ENCODE results near the gene CAPZA1. TPM values are rescaled to one million over a fixed set of nuclear protein-coding genes. Genes with fewer than 3 reads are reported as not detected.

CAPZA1 gene
- total and polyA plus RNA-seq, 7 donors: 14.8 to 73.3 (median 35.0) TPM

- DNase-seq (peak; percentile 40 to 74), ATAC-seq (peak in 3 of 4 donors; percentile 21 to 47 (median 40))
- 19 to 26% (median 20%) methylated on average over 14 of the region's 14 CpGs for WGBS, 3 donors
- intact Hi-C loops (cut with DNase I): loop anchor here (2.0 to 10.0 kb wide), 3 partner anchors 241 to 359 kb away; partner anchors contain the start of genes LRIG2 (in 1 of the 2) and SLC16A1 (in 1 of the 2)
- Histone ChIP-seq H3K27ac (peak overlapping the region; percentile 80), H3K36me3 (ENCODE audit: insufficient read depth in 1 of 2, low read depth in 1 of 2) (peaks cover 0 to 12% of the 10 kb centered on the region in 2 donors), H3K27me3 (ENCODE audit: insufficient read depth in 3 of 3, low read length in 2 of 3) (no peaks in the 10 kb centered on the region), H3K4me3 (peak overlapping the region; percentile 92), H3K4me1 (peaks cover 18% of the 10 kb centered on the region), H3K9me3 (no peaks in the 10 kb centered on the region)
- TF ChIP-seq CTCF (IDR thresholded peaks at IDR 0.05): no peak
These were observed 94.1 kb downstream of the CAPZA1 start for GRCh38 chr1:112713466-112714312.

- Histone ChIP-seq H3K4me3 (peak overlapping the region; percentile 92), H3K27ac (peak overlapping the region; percentile 80), H3K27me3 (ENCODE audit: insufficient read depth in 3 of 3, low read length in 2 of 3) (no peaks in the 10 kb centered on the region), H3K36me3 (ENCODE audit: insufficient read depth in 1 of 2, low read depth in 1 of 2) (peaks cover 0 to 12% of the 10 kb centered on the region in 2 donors), H3K9me3 (no peaks in the 10 kb centered on the region), H3K4me1 (peaks cover 18% of the 10 kb centered on the region)
- intact Hi-C loops (cut with DNase I): loop anchor here (2.0 to 10.0 kb wide), 5 partner anchors 240 to 963 kb away; partner anchors contain the start of genes LRIG2 (in 1 of the 2) and SLC16A1 (in 1 of the 2)
- WGBS, 3 donors: 0 to 1% (median 1%) methylated on average over 69 to 86 of the region's 86 CpGs
- TF ChIP-seq CTCF (IDR thresholded peaks at IDR 0.05): no peak
- ATAC-seq (peak in 3 of 4 donors; percentile 19 to 51 (median 48)), DNase-seq (peak; percentile 47 to 72)
These were observed 95.0 kb downstream of the CAPZA1 start for GRCh38 chr1:112714313-112715263.

- H3K27ac ChIP-seq: peak within 1 kb of the TSS; percentile 80
- no peaks in the 10 kb centered on the region for H3K27me3 ChIP-seq (ENCODE audit: insufficient read depth in 3 of 3, low read length in 2 of 3)
- no peaks in the 10 kb centered on the region for H3K9me3 ChIP-seq
- intact Hi-C loops (cut with DNase I): loop anchor here (2.0 to 10.0 kb wide), 5 partner anchors 239 to 962 kb away; partner anchors contain the start of genes LRIG2 (in 1 of the 2) and SLC16A1 (in 1 of the 2)
- peak; percentile 99 for DNase-seq
- H3K36me3 ChIP-seq (ENCODE audit: insufficient read depth in 1 of 2, low read depth in 1 of 2): peaks cover 0 to 4% of the 10 kb centered on the region in 2 donors
- H3K4me1 ChIP-seq: peaks cover 18% of the 10 kb centered on the region
- H3K4me3 ChIP-seq: peak within 1 kb of the TSS; percentile 92
- no peak for TF ChIP-seq CTCF (IDR thresholded peaks at IDR 0.05)
- WGBS, 3 donors: 0 to 1% (median 1%) methylated on average over 44 to 51 of the region's 51 CpGs
- ATAC-seq: peak; percentile 82 to 84 (median 83)
These were observed 95.8 kb downstream of the CAPZA1 start, which contains the start of gene PPM1J for GRCh38 chr1:112715264-112716053. TSS of gene PPM1J (minus strand) at chr1:112715332. CDS start at chr1:112715301, 31 bp downstream.

All from psoas muscle (tissue), 8 donors.